GM19438 (cell line): Measurements from ENCODE around the gene DHDH.

Experiments used
- ATAC-seq: cut with Tn5 transposase; IDR thresholded peaks from one replicate; pipeline ENCODE4 v1.9.1; 2021; ENCODE audit warnings: low read depth; ENCODE audit not compliant: unreplicated experiment

DHDH gene

DNA sequence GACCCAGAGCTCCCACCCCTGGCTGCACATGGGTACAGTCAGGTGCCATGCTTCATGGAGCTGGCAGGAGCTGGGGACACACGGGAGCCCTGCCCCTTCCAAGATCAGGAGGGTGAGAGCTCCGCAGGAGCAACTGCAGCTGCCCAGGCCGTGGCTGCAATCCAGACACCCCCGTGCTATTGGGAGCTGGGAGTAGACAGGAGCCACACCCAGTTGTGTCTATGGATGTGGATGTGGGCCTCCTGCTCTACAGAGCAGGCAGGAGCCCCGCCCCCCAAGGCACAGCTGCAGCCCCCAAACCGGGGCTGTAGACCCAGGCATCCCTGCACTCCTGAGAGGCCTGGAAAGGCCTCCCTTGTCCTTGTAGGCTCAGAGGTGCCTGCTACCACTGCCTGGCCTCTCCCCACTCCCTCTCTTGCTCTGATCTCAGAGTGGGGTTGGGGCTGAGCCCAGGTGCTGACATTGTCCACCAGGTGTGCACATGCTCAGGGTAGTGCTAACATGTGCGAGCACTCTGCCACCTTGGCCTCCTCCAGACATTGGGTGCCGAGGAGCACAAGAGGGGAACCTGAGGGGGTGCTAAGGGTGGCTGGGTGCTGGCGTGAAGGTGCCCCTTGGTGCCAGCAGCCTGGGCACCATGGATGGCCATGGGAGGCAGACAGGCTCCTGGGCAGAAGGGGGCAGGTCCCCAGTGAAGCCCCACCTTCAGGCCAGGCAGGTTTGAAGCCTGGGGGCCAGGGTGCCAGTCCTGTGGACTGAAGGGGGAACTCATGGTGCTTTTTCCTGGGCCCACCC, 13.2 kb downstream of the DHDH start:
- no peak for ATAC-seq

DNA sequence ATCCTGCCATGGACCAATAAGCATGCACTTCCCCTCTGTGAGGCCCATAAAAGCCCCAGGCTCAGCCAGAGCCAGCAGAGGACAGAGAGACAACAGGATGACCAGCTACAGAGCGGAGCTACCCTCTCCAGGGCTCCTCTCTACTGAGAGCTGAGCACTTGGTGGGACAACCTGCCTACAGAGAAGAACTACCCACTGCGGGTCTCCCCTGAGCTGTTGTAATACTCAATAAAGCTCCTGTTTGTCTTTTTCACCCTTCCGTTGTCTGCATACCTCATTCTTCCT, 13.7 kb downstream of the DHDH start:
- ATAC-seq = no peak

DNA sequence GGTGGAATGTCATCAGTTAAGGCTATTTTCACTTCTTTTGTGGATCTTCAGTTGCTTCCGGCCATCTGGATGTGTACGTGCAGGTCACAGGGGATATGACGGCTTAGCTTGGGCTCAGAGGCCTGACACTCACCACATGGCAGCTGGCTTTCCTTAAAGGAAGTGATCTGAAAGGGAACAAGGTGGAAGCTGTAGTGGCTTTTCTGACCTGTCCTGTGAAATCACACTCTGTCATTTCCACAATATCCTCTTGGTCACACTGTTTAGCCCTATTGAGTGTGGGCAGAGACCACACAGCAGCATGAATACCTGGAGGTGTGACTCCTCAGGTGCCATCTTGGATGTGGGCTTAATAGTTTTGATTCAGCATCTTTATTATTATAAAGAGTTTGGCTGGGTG, 16.7 kb downstream of the DHDH start:
- no peak for ATAC-seq

DNA sequence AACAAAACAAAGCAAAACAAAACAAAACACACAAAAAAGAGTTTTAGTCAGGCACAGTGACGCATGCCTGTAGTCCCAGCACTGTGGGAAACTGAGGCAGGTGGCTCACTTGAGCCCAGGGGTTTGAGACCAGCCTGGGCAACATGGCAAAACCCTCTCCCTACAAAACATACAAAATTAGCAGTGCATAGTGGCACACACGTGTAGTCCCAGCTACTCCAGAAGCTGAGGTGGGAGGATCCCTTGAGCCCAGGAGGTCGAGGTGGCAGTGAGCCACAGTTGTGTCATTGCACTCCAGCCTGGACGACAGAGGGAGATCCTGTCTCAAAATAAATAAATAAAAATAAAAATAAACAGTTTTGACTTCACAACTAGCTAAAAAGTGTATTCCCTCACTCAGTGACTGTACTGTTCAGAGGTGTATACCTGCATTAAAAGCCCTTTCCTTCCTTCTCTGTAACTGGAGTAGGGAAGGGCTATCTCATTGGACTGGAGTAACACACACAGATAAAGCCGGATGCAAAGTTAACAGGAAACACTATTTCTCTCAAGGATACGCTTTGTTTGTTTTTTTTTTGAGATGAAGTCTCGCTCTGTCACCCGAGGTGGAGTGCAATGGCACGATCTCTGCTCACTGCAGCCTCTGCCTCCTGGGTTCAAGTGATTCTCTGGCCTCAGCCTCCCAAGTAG, 17.5 kb downstream of the DHDH start:
- no peak for ATAC-seq

DNA sequence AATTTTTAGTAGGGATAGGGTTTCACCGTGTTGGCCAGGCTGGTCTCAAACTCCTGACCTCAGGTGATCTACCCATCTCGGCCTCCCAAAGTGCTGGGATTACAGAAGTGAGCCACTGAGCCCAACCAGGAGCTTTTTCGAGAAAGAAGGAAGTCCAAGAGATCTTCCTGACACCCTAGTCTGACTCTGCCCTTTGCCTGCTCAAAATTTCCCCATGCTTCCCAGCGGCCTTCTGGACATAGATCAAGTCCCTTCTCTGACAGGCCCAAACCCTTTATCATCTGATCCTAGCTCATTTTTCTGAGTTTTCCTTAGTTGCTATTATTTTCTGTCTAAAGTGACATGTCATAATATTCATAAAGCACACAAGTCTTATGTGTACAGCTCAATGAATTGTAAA, 19.6 kb downstream of the DHDH start:
- ATAC-seq = no peak

DNA sequence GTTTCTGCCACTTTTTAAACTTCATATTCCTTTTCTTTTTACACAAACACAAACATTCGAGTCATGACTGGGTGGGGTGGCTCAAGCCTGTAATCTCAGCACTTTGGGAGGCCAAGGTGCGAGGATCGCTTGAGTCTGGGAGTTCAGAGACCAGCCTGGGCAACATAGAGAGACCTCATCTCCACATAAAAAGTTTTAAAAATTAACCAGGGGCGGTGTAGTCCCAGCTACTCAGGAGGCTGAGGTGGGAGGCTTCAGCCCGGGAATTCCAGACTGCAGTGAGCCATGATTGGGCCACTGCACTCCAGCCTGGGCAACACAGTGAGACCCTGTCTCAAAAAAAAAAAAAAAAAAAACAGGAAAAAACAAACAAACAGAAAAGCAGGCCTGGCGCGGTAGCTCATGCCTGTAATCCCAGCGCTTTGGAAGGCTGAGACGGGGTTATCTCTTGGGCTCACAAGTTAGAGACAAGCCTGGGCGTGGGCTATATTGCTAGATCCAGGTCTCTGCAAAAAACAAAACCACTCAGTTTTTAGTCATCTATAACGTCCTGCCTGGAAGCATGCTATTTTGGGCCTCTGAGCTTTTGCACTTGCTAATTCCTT, 20.6 kb downstream of the DHDH start:
- ATAC-seq = no peak

DNA sequence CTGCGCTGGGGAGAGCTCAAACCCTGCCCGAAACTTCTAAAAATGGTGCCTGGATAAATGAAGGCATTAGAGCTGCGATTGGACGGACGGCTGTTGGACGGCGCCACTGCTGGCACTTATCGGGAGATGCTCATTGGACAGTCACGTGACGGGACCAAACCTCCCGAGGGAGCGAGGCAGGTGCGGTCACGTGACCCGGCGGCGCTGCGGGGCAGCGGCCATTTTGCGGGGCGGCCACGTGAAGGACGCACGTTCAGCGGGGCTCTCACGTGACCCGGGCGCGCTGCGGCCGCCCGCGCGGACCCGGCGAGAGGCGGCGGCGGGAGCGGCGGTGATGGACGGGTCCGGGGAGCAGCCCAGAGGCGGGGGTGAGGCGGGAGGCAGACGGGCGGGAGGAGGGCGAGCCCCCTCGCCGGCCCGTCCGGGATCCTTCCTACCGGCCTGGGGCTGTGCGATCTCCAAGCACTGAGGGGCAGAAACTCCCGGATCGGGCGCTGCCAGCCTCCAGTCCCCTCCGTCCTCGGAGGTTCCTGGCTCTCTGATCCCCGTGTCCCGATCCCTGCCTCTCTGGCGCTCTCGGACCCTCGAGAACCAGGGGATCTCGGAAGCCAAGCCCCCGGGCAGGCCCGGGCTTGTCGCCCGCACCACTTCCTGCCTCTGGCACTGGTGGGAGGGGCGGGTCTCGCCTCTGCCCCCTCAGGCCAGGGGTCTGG, 21.3 kb downstream of the DHDH start, which contains the start of gene BAX:
BAX (plus strand) TSS at position 281 of the 713 bp plus-strand sequence; CDS start at position 335, 54 bp downstream.
- ATAC-seq = peak; percentile 74

DNA sequence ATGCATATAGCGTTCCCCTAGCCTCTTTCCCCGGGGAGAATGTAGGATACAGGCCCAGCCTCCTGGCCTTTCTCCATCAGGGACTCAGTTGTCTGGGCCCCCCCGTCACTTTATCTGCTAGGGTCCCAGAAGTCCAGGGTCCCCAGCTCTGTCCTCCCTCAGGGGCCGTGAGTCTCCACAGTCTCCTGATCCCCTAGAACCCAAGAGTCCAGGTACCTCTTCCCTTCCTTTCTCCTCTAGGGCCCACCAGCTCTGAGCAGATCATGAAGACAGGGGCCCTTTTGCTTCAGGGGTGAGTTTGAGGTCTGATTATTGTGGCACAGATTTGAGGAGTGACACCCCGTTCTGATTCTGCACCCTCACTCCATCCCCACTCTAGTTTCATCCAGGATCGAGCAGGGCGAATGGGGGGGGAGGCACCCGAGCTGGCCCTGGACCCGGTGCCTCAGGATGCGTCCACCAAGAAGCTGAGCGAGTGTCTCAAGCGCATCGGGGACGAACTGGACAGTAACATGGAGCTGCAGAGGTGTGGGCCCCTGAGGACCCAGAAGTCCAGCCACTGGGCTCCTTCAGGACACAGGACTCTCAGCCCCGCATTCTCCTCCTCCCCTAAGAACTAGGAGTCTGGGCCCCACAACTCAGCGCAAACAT, 21.9 kb downstream of the DHDH start:
- no peak for ATAC-seq

DNA sequence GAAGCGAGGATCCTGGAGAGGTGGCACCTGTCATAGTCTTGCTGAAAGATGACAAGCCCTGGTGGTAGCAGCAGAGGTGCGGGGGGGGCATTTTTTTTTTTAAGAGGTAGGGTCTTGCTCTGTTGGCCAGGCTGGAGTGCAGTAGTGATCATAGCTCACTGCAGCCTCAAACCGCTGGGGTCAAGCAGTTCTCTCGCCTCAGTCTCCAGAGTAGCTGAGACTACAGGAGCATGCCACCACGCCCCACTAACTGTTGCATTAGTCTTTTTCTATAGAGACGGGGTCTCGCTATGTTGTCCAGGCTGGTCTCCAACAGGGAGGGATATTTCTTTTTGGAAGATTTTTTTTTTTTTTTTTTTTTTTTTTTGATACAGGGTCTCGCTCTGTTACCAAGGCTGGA, 24.5 kb downstream of the DHDH start:
- ATAC-seq = no peak

DNA sequence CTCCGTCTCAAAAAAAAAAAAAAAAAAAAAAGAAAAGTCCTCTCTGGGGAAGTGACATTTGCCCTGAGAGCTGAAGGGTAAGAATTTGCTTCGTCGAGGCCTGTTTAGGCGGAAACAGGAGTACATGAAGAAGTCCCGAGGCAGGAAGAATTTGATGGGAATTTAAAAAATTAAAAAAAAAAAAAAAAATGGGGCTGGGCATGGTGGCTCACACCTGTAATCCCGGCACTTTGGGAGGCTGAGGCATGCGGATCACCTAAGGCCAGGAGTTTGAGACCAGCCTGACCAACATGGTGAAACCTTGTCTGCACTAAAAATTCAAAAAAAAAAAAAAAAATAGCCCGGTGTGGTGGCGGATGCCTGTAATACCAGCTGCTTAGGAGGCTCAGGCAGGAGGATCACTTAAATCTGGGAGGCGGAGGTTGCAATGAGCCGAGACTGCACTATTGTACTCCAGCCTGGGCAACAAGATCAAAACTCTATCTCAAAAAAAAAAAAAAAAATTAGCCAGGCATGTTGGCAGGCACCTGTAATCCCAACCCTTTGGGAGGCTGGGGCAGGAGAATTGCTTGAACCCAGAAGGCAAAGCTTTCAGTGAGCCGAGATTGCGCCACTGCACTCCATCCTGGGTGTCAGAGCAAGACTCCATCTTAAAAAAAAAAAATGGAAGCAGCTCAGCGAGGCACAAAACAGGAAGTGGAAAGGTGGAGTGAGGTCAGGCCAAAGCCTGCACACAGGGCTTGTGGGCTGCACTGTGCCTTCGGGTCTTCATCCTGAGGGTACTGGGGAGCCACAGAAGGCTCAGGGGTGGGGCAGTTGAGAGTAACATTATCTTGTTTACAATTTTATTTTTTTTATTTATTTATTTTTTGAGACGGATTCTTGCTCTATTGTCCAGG, 26.1 kb downstream of the DHDH start:
- no peak for ATAC-seq

DNA sequence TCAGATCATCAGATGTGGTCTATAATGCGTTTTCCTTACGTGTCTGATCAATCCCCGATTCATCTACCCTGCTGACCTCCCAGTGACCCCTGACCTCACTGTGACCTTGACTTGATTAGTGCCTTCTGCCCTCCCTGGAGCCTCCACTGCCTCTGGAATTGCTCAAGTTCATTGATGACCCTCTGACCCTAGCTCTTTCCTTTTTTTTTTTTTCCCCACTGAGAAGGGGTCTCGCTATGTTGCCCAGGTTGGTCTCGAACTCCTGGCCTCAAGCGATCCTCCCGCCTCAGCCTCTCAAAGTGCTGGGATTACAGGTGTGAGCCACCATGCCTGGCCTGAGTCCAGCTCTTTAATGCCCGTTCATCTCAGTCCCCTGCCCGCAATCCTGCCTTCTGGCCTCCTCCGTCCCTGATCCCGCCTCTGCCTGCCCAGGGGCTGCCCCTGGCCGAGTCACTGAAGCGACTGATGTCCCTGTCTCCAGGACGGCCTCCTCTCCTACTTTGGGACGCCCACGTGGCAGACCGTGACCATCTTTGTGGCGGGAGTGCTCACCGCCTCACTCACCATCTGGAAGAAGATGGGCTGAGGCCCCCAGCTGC, 27.7 kb downstream of the DHDH start:
- no peak for ATAC-seq

DNA sequence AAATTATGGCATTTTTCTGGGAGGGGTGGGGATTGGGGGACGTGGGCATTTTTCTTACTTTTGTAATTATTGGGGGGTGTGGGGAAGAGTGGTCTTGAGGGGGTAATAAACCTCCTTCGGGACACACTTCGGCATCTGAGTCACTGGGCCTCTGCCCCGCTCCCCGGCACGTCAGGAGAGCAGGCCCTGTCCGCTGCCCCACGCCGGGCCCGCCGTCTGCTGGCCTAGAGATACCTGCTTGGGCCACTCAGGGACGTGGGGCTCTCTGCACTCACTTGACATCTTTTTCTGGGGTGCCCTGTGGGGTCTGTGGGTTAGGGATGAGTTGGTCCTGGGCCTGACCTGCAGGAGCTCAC, 28.2 kb downstream of the DHDH start:
- ATAC-seq = no peak

DNA sequence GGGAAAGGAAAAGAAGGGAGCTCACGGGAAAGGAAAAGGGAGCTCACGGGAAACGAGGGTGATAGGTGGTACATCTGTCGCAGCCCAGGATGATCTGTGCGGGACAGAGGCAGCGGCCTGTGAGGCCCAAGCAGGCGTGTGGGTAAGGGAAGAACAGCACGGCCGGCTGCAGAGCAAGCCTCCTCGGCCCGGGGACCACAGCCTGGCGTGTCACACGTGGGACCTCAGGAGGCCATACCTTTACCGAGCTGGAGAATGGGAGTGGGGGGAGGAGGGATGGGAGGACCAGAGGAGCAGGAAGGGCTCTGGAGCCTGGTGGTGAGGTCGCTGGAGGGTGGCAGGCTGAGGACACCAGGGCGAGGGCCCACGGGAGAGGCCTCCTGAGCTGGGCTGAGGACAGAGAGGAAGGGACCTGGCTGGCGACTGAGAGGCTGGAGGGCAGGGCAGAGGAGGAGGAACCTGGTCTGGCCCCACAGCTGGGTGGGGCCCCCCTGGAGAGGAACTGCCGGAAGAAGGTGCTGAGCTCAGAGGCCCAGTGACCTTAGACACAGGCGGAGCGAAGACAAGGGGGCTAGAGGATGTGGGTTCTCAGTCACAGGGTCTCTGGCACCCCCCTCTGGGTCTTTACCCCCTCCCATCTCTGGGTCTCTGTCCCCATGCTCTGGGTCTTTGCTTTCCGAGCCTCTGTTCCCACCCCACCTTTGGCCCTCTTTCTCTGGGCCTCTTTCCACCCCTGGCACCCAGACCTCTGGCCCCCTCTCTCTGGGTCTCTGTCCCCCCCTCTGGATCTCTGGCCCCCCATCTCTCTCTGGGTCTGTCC, 28.7 kb downstream of the DHDH start:
- peak; percentile 34 for ATAC-seq

DNA sequence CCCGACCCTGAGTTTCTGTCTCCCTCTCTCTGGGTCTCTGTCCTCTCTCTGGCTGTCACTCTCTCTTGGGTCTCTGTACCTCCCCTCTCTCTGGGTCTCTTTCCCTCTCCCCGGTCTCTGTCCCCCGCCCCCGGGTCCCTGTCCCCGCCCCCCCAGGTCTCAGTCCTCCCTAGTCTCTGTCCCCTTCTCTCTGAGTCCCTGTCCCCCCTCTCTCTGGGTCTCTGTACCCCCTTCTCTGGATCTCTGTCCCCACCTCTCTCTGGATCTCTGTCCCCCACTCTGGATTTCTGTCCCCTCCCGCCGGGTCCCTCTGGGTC, 29.3 kb downstream of the DHDH start:
- no peak for ATAC-seq

DNA sequence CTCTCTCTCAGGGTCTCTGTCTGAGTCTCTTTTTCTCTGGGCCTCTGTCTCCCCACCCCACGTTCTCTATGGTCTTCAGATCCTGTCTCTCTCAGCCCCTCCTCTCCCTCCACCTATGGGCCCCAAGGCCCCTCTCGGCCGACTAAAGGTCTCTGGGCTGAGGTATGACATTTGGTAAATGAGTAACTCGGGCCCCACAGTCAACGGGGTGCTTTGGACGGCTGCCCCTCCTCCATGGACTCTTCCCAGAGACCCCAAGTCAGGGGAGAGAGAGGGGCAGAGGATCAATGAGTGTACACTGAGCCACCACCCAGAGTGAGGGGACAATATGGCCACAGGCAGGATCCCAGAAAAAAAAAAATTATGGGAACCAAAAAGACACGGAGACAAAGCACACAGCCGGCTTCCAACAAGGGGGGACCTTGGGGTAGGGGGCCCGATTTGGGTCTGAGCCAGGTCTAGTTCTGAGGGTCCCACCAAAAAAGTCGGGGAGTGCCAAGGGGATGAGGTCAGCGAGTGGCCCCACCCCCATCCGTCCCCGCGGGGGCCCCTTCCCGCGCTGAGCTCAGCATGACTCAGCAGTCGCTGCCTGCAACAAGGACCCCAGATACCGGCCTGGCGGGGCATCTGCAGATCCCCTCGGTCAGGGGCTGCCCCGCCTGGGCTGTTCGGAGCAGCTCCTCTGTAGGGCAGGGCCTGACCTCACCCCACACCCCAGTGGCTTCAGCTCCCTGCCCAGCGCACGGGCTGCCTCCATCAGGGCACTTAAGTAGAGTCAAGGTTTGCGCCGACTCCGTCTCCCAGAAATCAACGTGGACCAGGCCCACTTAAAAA, 30.1 kb downstream of the DHDH start:
- ATAC-seq = no peak

DNA sequence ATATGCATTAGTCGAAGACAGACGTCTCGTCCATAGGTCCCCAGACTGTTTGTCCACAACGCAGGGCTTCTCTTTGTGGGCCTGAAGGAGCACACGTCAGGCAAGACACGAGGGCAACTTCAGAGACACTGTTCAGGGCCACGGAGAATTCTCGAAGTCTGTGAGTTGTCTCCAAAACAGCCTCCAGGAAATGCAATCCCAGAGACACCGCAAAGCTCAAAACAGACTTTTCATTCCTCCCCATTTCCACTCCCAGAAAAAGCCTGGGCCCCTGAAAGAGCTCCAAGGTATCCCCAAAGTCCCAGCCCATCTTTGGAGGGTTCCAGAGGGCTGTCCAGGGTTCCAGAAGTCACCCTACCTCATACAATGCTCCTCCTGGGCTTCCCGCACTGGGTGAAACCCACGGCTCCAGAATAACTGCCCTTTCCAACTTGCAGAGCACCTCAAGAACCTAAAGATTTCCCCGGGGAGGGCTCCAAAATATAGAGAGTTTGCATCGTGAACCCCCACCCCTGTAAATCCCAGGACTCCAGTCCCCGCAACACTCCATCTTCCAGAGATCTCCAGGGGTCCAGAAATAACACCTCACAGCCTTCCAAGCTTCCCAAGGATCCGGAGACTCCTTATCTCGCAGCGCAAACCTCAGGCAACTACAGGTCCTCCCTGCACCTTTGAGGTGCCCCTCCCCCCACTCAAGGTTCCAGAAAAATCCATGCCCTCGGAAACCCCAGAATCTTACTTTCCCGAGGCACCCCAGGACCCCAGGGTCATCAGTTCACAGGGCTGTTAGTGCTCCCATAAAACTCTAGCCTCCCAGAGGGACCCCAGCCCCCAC, 30.9 kb downstream of the DHDH start:
- no peak for ATAC-seq
